GM12873 (cell line): ENCODE measurements around the gene STX7.

Experiments used
- CTCF ChIP-seq: IDR thresholded peaks from 2 replicates; pipeline ENCODE4 v1.5.1; 2012; ENCODE audit warnings: low read depth, mild to moderate bottlenecking, moderate library complexity, low read length, control low read depth; ENCODE audit not compliant: insufficient read depth; ENCODE audit errors: missing control alignments

Gene STX7

GRCh38 chr6:132530293-132530974 lies 17.5 kb upstream of the STX7 start:
- TF ChIP-seq CTCF, result peak; percentile 64

- TF ChIP-seq CTCF, result no peak
Observed at GRCh38 chr6:132527791-132528190, 14.9 kb upstream of the STX7 start.

GRCh38 chr6:132526461-132526860 lies 13.5 kb upstream of the STX7 start:
- TF ChIP-seq CTCF, result no peak

- no peak for TF ChIP-seq CTCF
Observed at GRCh38 chr6:132525866-132526265, 12.9 kb upstream of the STX7 start.

GRCh38 chr6:132524646-132525045 lies 11.7 kb upstream of the STX7 start:
- TF ChIP-seq CTCF, result no peak

- no peak for TF ChIP-seq CTCF
Observed at GRCh38 chr6:132520953-132521352, 8.0 kb upstream of the STX7 start.

GRCh38 chr6:132515386-132515785 lies 2.5 kb upstream of the STX7 start:
- TF ChIP-seq CTCF, result no peak
